GM19328 (cell line): ENCODE data around the gene CHMP5.
A peak's percentile ranks its signal among the peaks of the same experiment; 100 is the strongest.

Source experiments
- ATAC-seq: cut with Tn5 transposase; IDR thresholded peaks from one replicate; pipeline ENCODE4 v1.9.1; 2021; ENCODE audit warnings: mild to moderate bottlenecking, moderate library complexity; ENCODE audit not compliant: unreplicated experiment

The CHMP5 gene

GRCh38 chr9:33242609-33243134, 22.2 kb upstream of the CHMP5 start:
- no peak for ATAC-seq

DNA sequence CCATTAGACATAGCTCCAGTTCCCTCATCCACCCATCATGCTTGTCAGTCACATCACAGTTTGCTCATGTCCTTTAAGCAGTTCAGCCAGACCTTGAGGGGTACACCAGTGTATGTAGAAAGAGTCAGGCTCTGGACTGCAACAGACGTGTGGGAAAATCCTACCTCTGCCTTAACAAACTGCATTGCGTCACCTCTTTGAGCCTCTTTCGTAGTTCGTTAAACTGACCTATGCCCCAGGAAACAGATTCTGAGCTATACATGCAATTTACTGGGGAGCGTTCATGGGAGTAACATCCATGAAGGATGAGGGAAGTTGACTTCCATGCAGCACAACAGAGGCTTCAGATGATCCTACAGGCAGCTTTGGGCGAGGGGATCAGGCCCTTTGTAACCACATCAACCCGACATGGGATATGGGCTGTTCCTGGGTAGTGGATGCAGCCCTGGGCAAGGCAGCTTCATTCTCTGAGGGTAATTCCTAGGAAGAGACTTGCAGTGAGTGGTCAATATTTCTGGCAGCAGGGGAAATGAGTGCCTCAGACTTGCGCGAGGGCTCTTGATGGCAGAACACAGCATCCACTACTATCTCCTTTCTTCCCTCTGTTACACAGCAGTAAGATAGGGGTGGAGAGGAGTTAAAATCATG, 20.6 kb upstream of the CHMP5 start:
- ATAC-seq = no peak

DNA sequence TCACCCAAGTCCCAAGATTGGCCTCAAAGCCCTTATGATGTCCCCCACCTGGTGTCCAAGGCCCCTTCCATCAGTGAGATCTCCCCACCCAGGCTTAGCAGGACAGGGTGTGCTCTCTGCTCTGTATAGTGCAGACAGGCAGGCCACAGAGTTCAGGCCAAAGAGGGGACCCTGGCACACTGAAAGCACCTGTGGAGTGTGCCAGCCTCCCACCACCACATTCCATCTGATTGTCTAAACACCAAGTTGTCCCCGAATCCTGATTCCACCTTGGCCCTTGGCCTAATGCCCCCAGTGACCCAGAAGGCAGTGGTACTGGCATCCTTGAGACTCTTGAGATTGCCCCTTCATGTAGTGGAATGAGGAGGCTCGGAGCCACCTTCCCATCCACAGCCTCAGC, 19.5 kb upstream of the CHMP5 start:
- ATAC-seq = no peak

- no peak for ATAC-seq
Measured at GRCh38 chr9:33246269-33246860, 18.5 kb upstream of the CHMP5 start.

DNA sequence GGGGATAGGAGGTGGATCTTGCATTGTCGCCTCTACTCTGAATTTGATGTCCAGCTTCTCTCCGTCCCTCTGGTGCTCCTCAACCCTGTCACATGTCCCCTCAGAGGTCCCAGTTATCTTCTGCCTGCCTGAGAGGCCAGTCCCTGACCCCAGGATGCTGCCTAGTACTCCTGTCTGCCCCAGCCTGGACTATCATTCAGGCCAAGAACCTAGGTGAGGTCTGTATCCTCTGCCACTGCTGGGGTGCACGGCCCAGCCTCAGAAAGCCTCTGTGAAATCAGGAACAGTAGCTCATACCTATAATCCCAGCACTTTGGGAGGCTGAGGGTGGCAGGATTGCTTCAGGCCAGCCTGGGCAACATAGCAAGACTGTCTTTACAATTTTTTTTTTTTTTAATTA, 16.2 kb upstream of the CHMP5 start:
- no peak for ATAC-seq

GRCh38 chr9:33249087-33249658, 15.7 kb upstream of the CHMP5 start:
- ATAC-seq = no peak

DNA sequence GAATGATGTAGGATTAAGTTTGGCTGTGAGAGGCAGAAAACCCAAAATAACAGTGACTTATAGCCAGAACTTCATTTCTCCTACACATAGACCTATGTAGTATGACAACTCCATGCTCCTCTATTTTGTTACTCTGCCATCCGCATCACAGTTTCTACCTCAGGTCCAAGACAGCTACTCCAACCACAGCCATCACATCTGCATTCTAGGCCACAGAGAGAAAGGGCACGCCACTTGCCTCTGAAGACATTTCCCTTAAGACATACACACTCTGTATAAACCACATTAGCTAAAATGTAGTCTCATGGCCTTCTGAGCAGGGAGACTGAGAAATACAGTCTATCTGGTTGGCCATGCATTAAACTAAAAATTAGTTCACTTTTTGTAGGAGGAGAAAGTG, 14.9 kb upstream of the CHMP5 start:
- ATAC-seq = no peak

DNA sequence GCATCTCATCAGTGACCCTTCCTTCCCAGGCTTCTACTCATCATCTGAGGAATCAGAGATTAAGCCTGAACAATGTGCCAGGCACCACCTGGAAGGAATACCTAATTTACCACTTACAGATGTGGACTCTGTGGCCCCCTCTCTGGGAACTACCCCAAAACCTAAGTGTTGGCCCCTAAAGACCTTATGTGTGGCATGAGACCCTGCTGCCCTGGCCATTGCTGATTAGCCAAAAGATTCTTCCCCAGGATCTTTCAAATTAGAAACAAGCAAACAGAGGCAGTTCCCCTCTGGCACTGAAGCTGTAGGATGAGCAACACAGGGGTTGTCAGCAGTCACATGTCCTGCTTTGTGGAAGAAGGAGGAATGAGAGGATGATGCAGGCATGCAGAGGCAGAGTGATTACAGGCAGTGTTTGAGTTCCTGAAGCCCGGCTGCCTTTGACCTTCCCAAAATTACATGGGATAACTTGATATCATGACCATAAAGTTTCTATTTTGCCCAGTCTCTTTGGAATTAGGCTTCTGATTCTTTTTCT, 14.3 kb upstream of the CHMP5 start:
- ATAC-seq = no peak

DNA sequence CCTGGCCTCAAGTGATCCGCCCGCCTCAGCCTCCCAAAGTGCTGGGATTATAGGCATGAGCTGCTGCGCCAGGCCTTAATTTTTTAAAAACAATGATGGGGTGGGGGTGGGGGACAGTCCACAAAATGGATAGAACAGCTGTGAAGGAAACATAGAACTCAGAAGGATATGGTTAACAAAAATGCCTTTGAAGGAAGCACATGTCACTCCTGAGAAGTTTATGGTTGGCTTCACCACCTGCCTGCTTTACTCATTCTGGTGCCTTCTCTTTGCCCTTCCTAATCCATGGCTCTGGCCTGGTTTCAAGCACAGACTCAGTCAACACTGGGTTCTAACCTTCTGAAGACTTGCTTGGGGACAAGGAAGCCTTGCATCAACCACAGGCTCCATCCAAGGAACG, 10.6 kb upstream of the CHMP5 start:
- no peak for ATAC-seq

- no peak for ATAC-seq
Measured at GRCh38 chr9:33255014-33255413, 9.8 kb upstream of the CHMP5 start.

- ATAC-seq = no peak
Measured at GRCh38 chr9:33255471-33255870, 9.4 kb upstream of the CHMP5 start.

GRCh38 chr9:33256236-33256635, 8.6 kb upstream of the CHMP5 start:
- no peak for ATAC-seq

DNA sequence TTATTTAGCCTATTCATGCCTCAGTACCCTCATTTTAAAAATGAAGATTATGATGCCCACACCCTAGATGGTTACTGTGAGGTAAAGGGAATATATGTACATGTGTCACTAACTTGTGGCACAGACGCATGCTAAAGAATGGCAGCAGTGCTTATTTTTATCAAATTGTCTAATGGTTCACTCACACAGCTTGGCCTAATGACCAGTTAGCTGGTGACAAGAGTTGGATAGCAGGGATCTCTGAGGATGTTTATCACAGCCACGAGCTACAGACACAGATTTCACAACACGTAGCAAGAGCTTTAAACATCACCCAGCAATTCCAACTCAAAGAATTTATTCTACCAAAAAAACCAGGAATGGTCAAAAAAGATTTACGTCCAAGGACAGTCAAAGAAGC, 7.6 kb upstream of the CHMP5 start:
- ATAC-seq = no peak

GRCh38 chr9:33260372-33260771, 4.5 kb upstream of the CHMP5 start:
- no peak for ATAC-seq

GRCh38 chr9:33263131-33264002, 1.5 kb upstream of the CHMP5 start:
- ATAC-seq = no peak

GRCh38 chr9:33264003-33264472, 811 bp upstream of the CHMP5 start:
- peak; percentile 29 for ATAC-seq

GRCh38 chr9:33265211-33265865, 489 bp downstream of the CHMP5 start:
- ATAC-seq = no peak

GRCh38 chr9:33267151-33267767, 2.4 kb downstream of the CHMP5 start:
- ATAC-seq = no peak

- no peak for ATAC-seq
Measured at GRCh38 chr9:33270146-33270545, 5.3 kb downstream of the CHMP5 start.

GRCh38 chr9:33272061-33272460, 7.2 kb downstream of the CHMP5 start:
- ATAC-seq = no peak
